ENCODE results near the gene AOAH. TPM values are rescaled to one million over a fixed set of nuclear protein-coding genes. Genes with fewer than 3 reads are reported as not detected.

Gene AOAH
- total and polyA plus RNA-seq, 9 of the 15 experiments (the other 6 are each of a cell fraction or from before 2014, with no cell fraction given): not detected

DNA sequence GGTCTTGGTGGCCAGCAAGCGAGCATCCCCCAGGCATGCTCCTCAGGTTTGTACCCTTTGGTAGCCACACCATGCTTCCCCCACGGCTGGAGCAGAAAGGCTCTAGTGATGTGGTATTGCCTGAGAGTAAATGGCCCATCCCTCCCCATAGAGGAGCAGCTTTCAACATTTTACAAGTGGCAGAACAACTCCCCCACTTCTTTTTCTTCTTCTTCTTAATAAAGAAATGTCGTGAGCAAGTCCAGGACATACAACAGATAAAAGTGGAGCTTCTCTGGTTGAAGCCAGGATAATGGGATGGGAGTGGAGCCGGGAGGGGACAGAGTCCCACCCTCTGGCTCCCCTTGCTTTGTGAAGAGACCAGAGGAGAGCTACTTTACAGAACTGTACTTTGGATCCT, 203.2 kb downstream of the AOAH start:
- POLR2A ChIA-PET: no interaction called here
- peaks cover 41 to 43% of the 10 kb centered on the region in 2 experiments for H3K27me3 ChIP-seq (ENCODE audit: control insufficient read depth in 2 of 2, insufficient read depth in 2 of 2, low read length in 2 of 2)

More for the DNA sequence above, 203.2 kb downstream of the AOAH start:
- Histone ChIP-seq H4K20me1 (replicated peaks; ENCODE audit: control insufficient read depth, insufficient read depth, low read length) (no peaks in the 10 kb centered on the region), H3K9me3 (replicated peaks; ENCODE audit: control insufficient read depth, insufficient read depth, low read depth, low read length) (no peaks in the 10 kb centered on the region), H2AFZ (ENCODE audit: low read depth, low read length) (no peak overlapping the region), H3K27ac (ENCODE audit: extremely low read depth, low read depth, low read length) (no peak overlapping the region), H3K9ac (ENCODE audit: insufficient read depth in 1 of 2, low read depth in 2 of 2, low read length in 2 of 2) (no peak overlapping the region), H3K79me2 (ENCODE audit: control insufficient read depth, insufficient read depth, low read length) (no peaks in the 10 kb centered on the region), H3K4me1 (replicated peaks in 1 of 2; ENCODE audit: control insufficient read depth in 2 of 2, insufficient read depth in 2 of 2, low read length in 2 of 2) (no peaks in the 10 kb centered on the region), H3K36me3 (ENCODE audit: control insufficient read depth, insufficient read depth, low read length) (no peaks in the 10 kb centered on the region), H3K4me3 (no peak overlapping the region), H3K4me2 (ENCODE audit: insufficient read depth, low read length) (no peak overlapping the region), H3K9me1 (ENCODE audit: control insufficient read depth, insufficient read depth, low read length) (no peaks in the 10 kb centered on the region)
- CTCF ChIA-PET (ENCODE audit: low intra/inter-chr PET ratio): no interaction called here
- TF ChIP-seq ZBTB8A (IDR thresholded peaks at IDR 0.05; ENCODE audit: partially characterized antibody): no peak
- no peak for TF ChIP-seq TFAM (CRISPR knock-in tag; conservative IDR thresholded peaks at IDR 0.05)
- TF ChIP-seq NR1H2 (CRISPR knock-in tag; IDR thresholded peaks at IDR 0.05): no peak
- no peak for TF ChIP-seq PATZ1 (CRISPR knock-in tag; IDR thresholded peaks at IDR 0.05; ENCODE audit: borderline replicate concordance)
- no peak for TF ChIP-seq CC2D1A (IDR thresholded peaks at IDR 0.05)
- TF ChIP-seq HDAC6 (IDR thresholded peaks at IDR 0.05; ENCODE audit: low read depth, low read length): no peak
- TF ChIP-seq GTF2B (IDR thresholded peaks at IDR 0.05; ENCODE audit: extremely low read depth, insufficient read length): no peak
- no peak for TF ChIP-seq TBP (optimal IDR thresholded peaks at IDR 0.05; ENCODE audit: low read depth, low read length)
- TF ChIP-seq IRF1 (CRISPR knock-in tag; IDR thresholded peaks at IDR 0.05; ENCODE audit: borderline replicate concordance): no peak
- no peak for TF ChIP-seq ETS2 (tag; IDR thresholded peaks at IDR 0.05; ENCODE audit: borderline replicate concordance, poor library complexity, severe bottlenecking)
- TF ChIP-seq ZNF133 (CRISPR knock-in tag; IDR thresholded peaks at IDR 0.05): no peak
- intact Hi-C loops (cut with micrococcal nuclease) (no loop called here), in situ Hi-C loops (cut with MboI) (no loop called here)
- WGBS (ENCODE audit: insufficient coverage, low coverage, missing lambda C conversion rate): 0% methylated on average over 4 of the region's 4 CpGs
- FAIRE-seq (no peak), DNase-seq (ENCODE audit: extremely low read depth in 1 of 4, low spot score in 3 of 4) (no peak), ATAC-seq (no peak)
- no TSS peak for BruUV-seq (replicated peaks)
